Measurements from ENCODE around the gene OLR1. TPM values are rescaled to one million over a fixed set of nuclear protein-coding genes. Genes with fewer than 3 reads are reported as not detected.
"Not testable (repeated sequence)": the region's sequence is repeated elsewhere in the genome, so short reads cannot be mapped to it uniquely, and the experiment has no call there.

Gene OLR1
- total and polyA plus RNA-seq, 2 donors (not counting 1 experiment from before 2014, with no cell fraction given), result not detected

DNA sequence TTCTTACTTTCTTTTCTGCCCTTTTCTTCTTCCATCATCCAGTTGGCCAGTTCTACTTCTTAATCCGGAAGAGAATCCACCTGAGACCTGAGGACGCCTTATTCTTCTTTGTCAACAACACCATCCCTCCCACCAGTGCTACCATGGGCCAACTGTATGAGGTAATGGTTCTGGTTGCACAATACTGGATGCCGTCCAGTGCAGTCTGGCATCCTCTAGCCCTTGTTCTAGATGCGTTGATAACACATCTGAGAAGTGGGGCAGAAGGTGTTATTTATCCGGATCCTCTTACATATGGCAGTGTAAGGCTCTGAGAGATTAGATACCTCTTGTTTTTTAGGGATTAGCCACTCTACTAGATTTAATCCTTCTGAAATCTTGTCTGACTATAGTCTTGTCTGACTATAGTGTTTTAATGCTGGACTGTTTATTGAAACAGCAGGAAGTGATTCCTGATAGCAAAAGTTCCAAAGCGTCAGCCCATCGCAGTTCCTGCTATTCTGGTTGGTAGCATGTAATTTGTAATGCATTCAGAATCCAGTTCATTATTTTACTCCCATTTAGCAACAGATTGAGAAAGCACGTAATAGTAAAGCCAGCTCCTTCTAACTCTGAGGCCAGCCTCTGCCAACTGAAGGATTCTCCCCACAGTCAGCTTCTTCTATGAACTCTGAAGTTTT, 48.6 kb upstream of the OLR1 start:
- ChIA-PET POLR2A (no interaction called here), CTCF (no interaction called here)
- ATAC-seq (ENCODE audit: low read depth), result no peak
- H3K27me3 Mint-ChIP-seq, result peaks cover 12% of the 10 kb centered on the region
- H3K27me3 ChIP-seq (replicated peaks in 1 of 4; ENCODE audit: control extremely low read depth in 1 of 4, control insufficient read depth in 3 of 4, insufficient read depth in 4 of 4, low read length in 3 of 4), result peaks cover 0 to 8% (median under 1%) of the 10 kb centered on the region in 4 experiments
- H3K9me3 Mint-ChIP-seq (ENCODE audit: insufficient read depth), result no peaks in the 10 kb centered on the region
- no peak overlapping the region for H3K4me2 ChIP-seq (replicated peaks; ENCODE audit: low read depth, low read length, poor library complexity, severe bottlenecking)
- no peaks in the 10 kb centered on the region for H3K79me2 ChIP-seq (ENCODE audit: control insufficient read depth, insufficient read depth, low read length)
- no peaks in the 10 kb centered on the region for H3K36me3 ChIP-seq (replicated peaks in 1 of 2; ENCODE audit: control extremely low read depth in 1 of 2, control insufficient read depth in 1 of 2, extremely low read depth in 1 of 2, insufficient read depth in 2 of 2, low read length in 1 of 2)
- H3K4me1 Mint-ChIP-seq, result no peaks in the 10 kb centered on the region
- H3K4me1 ChIP-seq (ENCODE audit: control insufficient read depth in 2 of 2, insufficient read depth in 2 of 2, low read length in 2 of 2), result no peaks in the 10 kb centered on the region
- DNase-seq, result no peak
- H4K20me1 ChIP-seq (ENCODE audit: control insufficient read depth, insufficient read depth, low read length, poor library complexity, severe bottlenecking), result no peaks in the 10 kb centered on the region
- no peaks in the 10 kb centered on the region for H3K9me3 ChIP-seq (ENCODE audit: control extremely low read depth in 1 of 3, control insufficient read depth in 2 of 3, insufficient read depth in 1 of 3, low read length in 2 of 3)
- intact Hi-C loops (cut with micrococcal nuclease), result no loop called here
- 94% methylated on average over 3 of the region's 8 CpGs for WGBS (ENCODE audit: insufficient coverage)
- H2AFZ ChIP-seq (ENCODE audit: insufficient read depth, low read depth, low read length, poor library complexity, severe bottlenecking), result no peak overlapping the region
- H3K4me3 ChIP-seq (ENCODE audit: control extremely low read depth in 1 of 5, extremely low read depth in 1 of 5, insufficient read depth in 1 of 5, low read depth in 2 of 5, low read length in 4 of 5), result no peak overlapping the region
- no peak overlapping the region for H3K9ac ChIP-seq (ENCODE audit: low read length)
- TF ChIP-seq, protein P1, sequence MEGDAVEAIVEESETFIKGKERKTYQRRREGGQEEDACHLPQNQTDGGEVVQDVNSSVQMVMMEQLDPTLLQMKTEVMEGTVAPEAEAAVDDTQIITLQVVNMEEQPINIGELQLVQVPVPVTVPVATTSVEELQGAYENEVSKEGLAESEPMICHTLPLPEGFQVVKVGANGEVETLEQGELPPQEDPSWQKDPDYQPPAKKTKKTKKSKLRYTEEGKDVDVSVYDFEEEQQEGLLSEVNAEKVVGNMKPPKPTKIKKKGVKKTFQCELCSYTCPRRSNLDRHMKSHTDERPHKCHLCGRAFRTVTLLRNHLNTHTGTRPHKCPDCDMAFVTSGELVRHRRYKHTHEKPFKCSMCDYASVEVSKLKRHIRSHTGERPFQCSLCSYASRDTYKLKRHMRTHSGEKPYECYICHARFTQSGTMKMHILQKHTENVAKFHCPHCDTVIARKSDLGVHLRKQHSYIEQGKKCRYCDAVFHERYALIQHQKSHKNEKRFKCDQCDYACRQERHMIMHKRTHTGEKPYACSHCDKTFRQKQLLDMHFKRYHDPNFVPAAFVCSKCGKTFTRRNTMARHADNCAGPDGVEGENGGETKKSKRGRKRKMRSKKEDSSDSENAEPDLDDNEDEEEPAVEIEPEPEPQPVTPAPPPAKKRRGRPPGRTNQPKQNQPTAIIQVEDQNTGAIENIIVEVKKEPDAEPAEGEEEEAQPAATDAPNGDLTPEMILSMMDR (IDR thresholded peaks at IDR 0.05), result no peak
- TF ChIP-seq EZH2 (IDR thresholded peaks at IDR 0.05; ENCODE audit: borderline replicate concordance, insufficient read depth, low read depth, low read length, poor library complexity, severe bottlenecking), result no peak
- no peak overlapping the region for H3K27ac Mint-ChIP-seq
- no peak overlapping the region for H3K27ac ChIP-seq (ENCODE audit: low read length in 2 of 2)
- H3K4me3 Mint-ChIP-seq, result no peak overlapping the region

GRCh38 chr12:10218021-10218420, 46.1 kb upstream of the OLR1 start:
- Mint-ChIP-seq H3K27me3 (peaks cover 31% of the 10 kb centered on the region), H3K4me1 (peaks cover 11% of the 10 kb centered on the region), H3K27ac (no peak overlapping the region), H3K4me3 (no peak overlapping the region), H3K9me3 (ENCODE audit: insufficient read depth) (no peaks in the 10 kb centered on the region)
- DNase-seq (no peak), ATAC-seq (ENCODE audit: low read depth) (no peak)
- no peaks in the 10 kb centered on the region for H3K79me2 ChIP-seq (ENCODE audit: control insufficient read depth, insufficient read depth, low read length)
- H3K4me1 ChIP-seq (ENCODE audit: control insufficient read depth in 2 of 2, insufficient read depth in 2 of 2, low read length in 2 of 2), result peaks cover 8 to 10% of the 10 kb centered on the region in 2 donors
- H3K9ac ChIP-seq (ENCODE audit: low read length), result no peak overlapping the region
- H3K4me3 ChIP-seq (ENCODE audit: control extremely low read depth in 1 of 5, extremely low read depth in 1 of 5, insufficient read depth in 1 of 5, low read depth in 2 of 5, low read length in 4 of 5), result no peak overlapping the region
- H3K9me3 ChIP-seq (ENCODE audit: control extremely low read depth in 1 of 3, control insufficient read depth in 2 of 3, insufficient read depth in 1 of 3, low read length in 2 of 3), result no peaks in the 10 kb centered on the region
- POLR2A ChIA-PET, result no interaction called here
- WGBS (ENCODE audit: insufficient coverage), result 100% methylated on average over 3 of the region's 6 CpGs
- no peak overlapping the region for H2AFZ ChIP-seq (ENCODE audit: insufficient read depth, low read depth, low read length, poor library complexity, severe bottlenecking)
- no peak overlapping the region for H3K27ac ChIP-seq (ENCODE audit: low read length in 2 of 2)
- peaks cover 0 to 30% (median 17%) of the 10 kb centered on the region in 4 experiments for H3K27me3 ChIP-seq (replicated peaks in 1 of 4; ENCODE audit: control extremely low read depth in 1 of 4, control insufficient read depth in 3 of 4, insufficient read depth in 4 of 4, low read length in 3 of 4)
- TF ChIP-seq EZH2 (IDR thresholded peaks at IDR 0.05; ENCODE audit: borderline replicate concordance, insufficient read depth, low read depth, low read length, poor library complexity, severe bottlenecking), result no peak
- TF ChIP-seq, protein P1 (IDR thresholded peaks at IDR 0.05), result no peak
- no peaks in the 10 kb centered on the region for H4K20me1 ChIP-seq (ENCODE audit: control insufficient read depth, insufficient read depth, low read length, poor library complexity, severe bottlenecking)
- H3K36me3 ChIP-seq (replicated peaks in 1 of 2; ENCODE audit: control extremely low read depth in 1 of 2, control insufficient read depth in 1 of 2, extremely low read depth in 1 of 2, insufficient read depth in 2 of 2, low read length in 1 of 2), result no peaks in the 10 kb centered on the region
- H3K4me2 ChIP-seq (replicated peaks; ENCODE audit: low read depth, low read length, poor library complexity, severe bottlenecking), result no peak overlapping the region
- CTCF ChIA-PET, result interaction anchor here (0.9 kb wide), 1 partner anchor 65 kb away, joined by 3 read pairs; no protein-coding TSS in a partner anchor
- intact Hi-C loops (cut with micrococcal nuclease), result loop anchor here (10.0 kb wide), 1 partner anchor 957 kb away; the partner anchor contains the start of gene SMIM10L1

GRCh38 chr12:10215946-10216345, 44.0 kb upstream of the OLR1 start:
- POLR2A ChIA-PET, H3K4me3 Mint-ChIP-seq: not testable (repeated sequence)
- WGBS (ENCODE audit: insufficient coverage), result 90% methylated on average over 7 of the region's 13 CpGs

More at GRCh38 chr12:10215946-10216345, 44.0 kb upstream of the OLR1 start:
- not testable (repeated sequence) for H3K9ac ChIP-seq (ENCODE audit: low read length); DNase-seq; H3K9me3 ChIP-seq (ENCODE audit: control extremely low read depth in 1 of 3, control insufficient read depth in 2 of 3, insufficient read depth in 1 of 3, low read length in 2 of 3); H3K9me3 Mint-ChIP-seq (ENCODE audit: insufficient read depth); H3K79me2 ChIP-seq (ENCODE audit: control insufficient read depth, insufficient read depth, low read length); H3K27ac Mint-ChIP-seq; H4K20me1 ChIP-seq (ENCODE audit: control insufficient read depth, insufficient read depth, low read length, poor library complexity, severe bottlenecking); H3K4me2 ChIP-seq (replicated peaks; ENCODE audit: low read depth, low read length, poor library complexity, severe bottlenecking); H3K27ac ChIP-seq (ENCODE audit: low read length in 2 of 2); H2AFZ ChIP-seq (ENCODE audit: insufficient read depth, low read depth, low read length, poor library complexity, severe bottlenecking); H3K4me3 ChIP-seq (ENCODE audit: control extremely low read depth in 1 of 5, extremely low read depth in 1 of 5, insufficient read depth in 1 of 5, low read depth in 2 of 5, low read length in 4 of 5); H3K36me3 ChIP-seq (replicated peaks in 1 of 2; ENCODE audit: control extremely low read depth in 1 of 2, control insufficient read depth in 1 of 2, extremely low read depth in 1 of 2, insufficient read depth in 2 of 2, low read length in 1 of 2); ATAC-seq (ENCODE audit: low read depth)
- CTCF ChIA-PET, result interaction anchor here (1.8 kb wide), 1 partner anchor 19 kb away, joined by 3 read pairs; no protein-coding TSS in a partner anchor
- intact Hi-C loops (cut with micrococcal nuclease), result loop anchor here (10.0 kb wide), 1 partner anchor 959 kb away; the partner anchor contains the start of gene SMIM10L1
- Mint-ChIP-seq H3K4me1 (peaks cover 19% of the 10 kb centered on the region), H3K27me3 (peaks cover 27% of the 10 kb centered on the region)
- Histone ChIP-seq H3K27me3 (replicated peaks in 1 of 4; ENCODE audit: control extremely low read depth in 1 of 4, control insufficient read depth in 3 of 4, insufficient read depth in 4 of 4, low read length in 3 of 4) (peaks cover 0 to 39% (median 20%) of the 10 kb centered on the region in 4 experiments), H3K4me1 (ENCODE audit: control insufficient read depth in 2 of 2, insufficient read depth in 2 of 2, low read length in 2 of 2) (peaks cover 13 to 18% of the 10 kb centered on the region in 2 donors)
